NCI-H774 (cell line): ENCODE results near the gene MAML1.
"Not testable (repeated sequence)": the region's sequence is repeated elsewhere in the genome, so short reads cannot be mapped to it uniquely, and the experiment has no call there.

ENCODE experiments used
- DNase-seq: peaks from one replicate; lab custom pipeline; 2025; lab: John Stamatoyannopoulos, UW

Gene MAML1

DNA sequence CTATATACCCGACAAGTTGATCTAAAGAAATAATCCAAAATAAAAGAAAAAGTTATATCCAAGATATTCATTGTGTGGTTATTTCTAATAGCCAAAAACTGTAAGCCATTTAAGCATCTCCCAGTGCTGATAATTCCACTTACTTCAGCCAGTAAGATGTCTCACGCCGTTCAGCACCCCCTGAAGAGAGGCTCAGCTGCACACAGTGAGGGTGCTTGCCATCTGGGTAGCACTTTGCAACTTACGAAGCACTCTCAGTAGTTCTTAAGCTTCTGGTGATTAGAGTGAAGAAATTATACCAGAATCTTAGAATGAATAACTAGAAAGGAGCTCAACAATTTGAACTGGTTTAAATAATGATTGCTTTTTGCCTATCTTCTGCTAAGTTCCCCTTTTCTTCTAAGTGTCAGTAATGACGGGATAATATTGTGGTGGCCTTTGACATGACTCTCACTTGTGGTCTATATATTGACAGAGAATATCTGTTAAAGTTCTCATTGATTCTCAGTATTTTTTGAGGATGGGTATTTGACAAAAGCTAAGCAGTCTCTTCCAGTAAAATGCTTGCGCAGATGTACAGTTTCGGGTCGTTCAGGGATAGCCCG is 35.0 kb downstream of the MAML1 start:
- no peak for DNase-seq

DNA sequence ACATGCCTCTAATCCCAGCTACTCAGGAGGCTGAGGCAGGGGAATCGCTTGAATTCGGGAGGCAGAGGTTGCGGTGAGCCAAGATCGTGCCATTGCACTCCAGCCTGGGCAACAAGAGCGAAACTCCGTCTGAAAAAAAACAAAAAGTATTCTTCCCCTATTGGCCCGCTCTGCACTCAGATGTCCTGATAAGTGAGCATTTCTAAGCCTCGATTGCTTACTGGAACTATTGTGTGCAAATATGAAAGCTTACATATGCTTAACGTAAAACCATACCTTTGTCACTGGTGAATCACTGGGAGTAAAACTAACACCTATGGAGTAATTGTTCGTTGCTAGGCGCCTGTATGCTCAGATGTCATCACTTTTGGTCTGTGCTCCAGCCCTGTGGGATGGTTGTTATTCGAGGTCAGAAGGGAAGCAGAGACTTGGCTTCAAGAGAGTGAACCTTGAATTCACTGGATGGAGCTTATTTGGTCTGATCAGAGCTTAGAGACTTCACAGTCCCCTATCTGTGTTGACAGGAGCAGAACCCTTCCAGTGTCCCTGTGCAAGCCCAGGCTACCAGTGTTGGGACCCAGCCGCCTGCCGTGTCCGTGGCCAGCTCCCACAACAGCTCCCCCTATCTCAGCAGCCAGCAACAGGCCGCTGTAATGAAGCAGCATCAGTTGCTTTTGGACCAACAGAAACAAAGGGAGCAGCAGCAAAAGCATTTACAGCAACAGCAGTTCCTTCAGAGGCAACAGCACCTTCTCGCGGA is 35.9 kb downstream of the MAML1 start:
- no peak for DNase-seq

DNA sequence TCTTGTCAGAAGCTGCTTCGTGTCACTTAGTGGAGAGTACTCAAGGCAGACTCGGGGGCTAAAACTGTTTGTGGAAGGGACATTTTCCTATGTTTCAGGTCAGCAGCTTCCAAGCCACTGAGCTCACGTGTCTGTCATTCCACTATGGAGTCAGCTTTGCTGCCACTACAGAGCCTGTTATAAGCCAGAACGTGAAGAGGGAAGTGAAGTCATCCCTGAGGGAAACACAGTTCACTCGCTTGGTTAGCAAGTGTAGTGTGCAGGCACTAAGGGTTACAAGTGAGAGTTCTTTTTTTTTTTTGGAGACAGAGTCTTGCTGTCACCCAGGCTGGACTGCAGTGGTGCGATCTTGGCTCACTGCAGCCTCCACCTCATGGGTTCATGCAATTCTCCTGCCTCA is 36.6 kb downstream of the MAML1 start:
- DNase-seq = no peak

DNA sequence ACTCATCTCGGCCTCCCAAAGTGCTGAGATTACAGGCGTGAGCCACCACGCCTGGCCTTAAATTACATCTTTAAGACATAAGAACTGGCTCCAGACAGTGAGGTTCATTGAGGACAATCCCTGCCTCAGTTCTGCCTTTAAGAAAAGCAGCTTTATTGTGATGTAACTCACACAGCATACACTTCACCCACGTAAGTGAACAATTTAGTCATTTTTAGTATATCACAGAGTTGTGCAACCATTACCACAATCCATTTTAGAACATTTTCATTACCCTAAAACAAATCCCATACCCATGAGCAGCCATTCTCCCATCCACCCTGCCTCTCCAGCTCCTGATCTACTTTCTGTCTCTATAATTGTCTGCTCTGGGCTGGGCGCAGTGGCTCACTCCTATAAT is 37.2 kb downstream of the MAML1 start:
- DNase-seq = no peak

DNA sequence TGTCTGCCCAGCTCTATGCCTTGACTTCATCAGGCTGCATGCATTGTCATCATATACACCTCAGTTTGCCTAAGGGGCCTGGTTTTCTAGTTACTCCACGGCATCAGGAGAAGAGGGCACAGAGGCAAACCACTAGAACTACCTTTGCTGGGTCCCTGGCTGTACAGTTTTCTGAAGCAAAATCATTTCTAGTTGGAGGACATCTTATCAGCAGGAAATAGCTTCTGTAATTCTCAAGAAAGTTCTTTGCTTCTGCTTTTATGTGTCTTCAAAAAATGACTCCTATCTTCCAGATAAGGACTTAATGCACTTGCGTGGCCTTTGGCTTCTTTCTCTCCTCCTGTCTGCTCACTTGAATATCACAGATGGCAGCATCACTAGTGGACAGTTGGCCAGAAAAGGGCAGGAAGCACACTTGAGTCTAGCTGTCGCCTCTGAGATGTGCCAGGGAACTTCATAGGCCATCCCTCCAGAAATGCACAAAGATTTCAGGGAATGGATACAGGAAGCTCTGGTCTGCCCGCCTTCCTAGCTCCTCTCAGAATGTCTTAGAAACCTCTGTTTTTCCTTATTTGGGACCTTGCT is 38.8 kb downstream of the MAML1 start:
- DNase-seq = no peak

DNA sequence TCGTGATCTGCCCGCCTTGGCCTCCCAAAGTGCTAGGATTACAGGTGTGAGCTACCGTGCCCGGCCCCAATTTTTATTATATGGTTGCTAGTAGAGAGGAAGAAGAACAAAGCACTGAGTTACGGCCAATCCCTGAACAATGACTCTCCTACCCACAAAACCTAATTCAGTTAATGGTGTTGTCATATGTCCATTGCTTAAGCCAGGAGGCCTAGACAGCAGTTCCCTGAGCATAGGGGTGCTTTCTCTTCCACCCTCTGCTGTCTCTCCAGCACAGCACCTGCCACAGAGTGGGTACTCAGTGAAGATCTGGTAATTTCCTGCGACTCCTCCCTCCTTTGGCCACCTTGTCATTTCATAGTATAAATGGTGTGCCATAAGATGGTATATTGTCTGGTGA is 39.7 kb downstream of the MAML1 start:
- DNase-seq = no peak

DNA sequence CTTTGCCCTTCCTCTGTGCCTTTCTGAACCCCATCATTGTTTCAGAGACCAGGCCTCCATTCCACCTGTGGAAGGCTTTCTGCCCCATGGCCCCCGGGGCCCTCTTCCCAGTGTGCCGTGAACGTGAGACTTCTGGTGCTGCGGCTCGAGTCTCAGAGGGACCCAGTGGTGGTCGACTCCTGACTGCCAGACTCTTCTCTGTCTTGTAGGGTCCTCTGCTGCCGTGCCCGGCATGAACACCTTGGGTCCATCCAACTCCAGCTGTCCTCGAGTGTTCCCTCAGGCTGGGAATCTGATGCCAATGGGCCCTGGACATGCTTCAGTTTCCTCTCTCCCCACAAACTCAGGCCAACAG is 41.0 kb downstream of the MAML1 start:
- DNase-seq = no peak

DNA sequence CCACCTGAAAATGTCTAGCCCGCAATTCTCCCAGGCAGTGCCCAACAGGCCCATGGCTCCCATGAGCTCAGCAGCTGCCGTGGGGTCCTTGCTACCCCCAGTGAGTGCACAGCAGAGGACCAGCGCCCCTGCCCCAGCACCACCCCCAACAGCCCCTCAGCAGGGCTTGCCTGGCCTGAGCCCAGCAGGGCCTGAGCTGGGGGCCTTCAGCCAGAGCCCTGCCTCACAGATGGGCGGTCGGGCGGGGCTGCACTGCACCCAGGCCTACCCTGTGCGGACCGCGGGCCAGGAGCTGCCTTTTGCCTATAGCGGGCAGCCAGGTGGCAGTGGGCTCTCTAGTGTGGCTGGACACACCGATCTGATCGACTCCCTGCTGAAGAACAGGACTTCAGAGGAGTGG is 41.8 kb downstream of the MAML1 start:
- DNase-seq = no peak

DNA sequence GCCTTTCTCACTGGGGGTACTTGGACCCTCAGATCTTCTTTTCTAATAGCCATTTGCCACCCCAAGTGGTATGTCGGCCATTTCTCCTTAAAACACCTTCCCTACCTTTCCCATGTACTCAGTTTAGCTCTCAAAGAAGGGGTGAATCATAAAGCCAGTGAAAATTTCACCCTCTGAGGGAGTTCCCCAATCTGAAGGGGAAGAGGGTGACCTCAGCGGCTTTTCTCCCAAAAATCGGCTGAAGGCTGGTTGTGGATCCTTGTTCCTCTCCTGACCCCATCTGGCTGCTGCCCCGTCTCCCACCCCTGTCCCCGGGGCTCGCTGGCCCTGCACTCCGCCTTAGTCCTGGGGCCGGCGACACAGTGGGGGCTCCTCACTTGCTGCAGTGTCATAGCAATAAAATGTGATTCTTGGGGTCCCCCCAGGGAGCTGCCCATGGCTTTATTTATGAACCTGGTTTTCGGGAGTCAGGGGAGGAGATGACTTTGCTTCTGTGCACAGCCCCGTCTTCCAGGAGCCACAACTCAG is 43.9 kb downstream of the MAML1 start:
- no peak for DNase-seq

DNA sequence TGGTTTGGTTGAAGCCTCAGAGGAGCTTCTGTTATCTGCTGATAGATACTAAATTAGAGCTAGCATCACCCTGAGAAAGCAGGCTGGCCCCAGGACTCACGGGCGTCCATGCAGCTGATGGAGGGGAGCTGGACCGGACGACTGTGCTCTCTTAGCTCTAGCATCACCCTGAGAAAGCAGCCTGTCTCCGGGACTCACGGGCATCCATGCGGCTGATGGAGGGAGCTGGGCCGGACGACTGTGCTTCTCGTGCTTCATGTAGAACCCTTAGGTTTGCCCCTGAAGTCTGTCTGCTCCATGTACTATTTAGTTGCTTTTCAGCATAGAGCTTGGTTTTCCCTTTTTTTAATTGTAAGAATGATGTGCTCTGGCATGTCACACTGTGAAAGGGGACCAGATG is 44.8 kb downstream of the MAML1 start:
- no peak for DNase-seq

DNA sequence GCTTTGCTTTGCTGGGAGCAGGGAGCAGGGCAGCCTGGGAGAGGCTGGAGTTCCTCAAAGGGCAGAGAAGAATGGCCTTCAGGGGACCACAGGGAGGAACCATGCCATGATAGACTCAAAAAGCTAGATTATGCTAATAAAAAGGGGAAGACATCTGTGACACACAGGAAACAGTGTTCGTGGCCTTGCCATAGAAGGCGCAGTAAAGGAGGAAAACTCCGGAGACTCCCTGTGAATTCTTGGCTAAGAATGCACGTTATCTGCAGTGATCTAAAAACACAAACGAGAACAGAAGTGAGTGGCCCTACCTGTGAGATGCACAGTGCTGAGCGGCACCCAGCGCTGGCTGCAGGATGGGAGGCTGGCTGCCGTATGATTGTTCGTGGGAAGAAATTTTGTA is 45.3 kb downstream of the MAML1 start:
- DNase-seq = no peak

DNA sequence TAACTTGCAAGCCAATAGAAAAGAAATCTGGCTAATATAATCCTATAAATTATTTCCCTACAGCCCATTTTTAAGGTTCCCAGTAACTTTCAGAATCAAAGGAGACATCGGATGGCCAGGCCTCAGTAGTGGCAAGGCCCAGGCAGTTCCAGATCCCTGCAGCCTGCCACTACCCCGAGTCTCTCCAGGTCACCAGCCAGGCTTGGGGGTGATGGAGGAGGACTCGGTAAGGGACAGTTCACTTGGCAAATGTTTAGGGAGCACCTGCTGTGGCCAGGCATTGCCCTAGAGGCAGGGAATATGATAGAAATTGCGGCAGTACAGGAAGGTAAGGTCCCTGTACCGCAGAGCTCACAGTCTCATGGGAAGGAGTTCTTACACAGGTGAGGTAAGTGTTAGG is 46.0 kb downstream of the MAML1 start:
- DNase-seq = no peak

DNA sequence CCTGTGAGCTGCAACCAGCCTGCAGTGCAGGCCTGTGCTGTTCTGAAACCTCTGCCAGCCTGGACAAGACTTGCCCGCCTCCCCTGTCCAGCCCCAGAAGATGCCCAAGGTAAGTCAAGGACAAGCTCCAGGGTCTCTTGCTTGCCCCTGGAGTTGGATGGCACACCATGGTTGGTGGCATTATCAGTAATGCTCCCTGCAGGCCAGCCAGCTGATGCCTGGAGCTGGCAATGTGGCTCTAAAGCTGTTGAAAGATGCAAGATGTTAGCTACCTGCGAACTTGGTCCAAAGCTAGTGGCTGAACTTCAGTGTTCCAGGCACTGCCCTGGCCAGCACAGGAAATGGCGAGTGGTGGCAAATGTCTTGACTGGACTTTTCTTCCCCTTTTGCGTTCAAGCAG is 47.2 kb downstream of the MAML1 start:
- no peak for DNase-seq

DNA sequence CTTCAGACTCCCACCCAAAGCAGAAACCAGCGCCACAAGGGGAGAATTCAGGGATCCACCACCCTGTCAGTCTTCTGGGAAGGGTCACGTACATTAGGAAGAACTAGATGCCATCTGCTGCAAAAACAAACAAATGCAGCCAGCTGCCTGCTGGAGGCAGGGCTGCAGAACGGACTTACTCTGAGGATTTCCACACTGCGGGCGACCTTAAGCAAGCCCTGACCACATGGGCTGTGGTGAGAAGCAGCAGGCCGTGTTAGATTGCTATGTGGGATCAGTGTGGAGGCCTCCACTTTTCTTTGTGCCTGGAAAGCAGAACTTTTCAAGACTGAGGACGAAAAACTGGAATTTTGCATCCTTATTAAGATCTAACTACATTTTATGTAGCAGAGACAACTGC is 47.7 kb downstream of the MAML1 start:
- no peak for DNase-seq

DNA sequence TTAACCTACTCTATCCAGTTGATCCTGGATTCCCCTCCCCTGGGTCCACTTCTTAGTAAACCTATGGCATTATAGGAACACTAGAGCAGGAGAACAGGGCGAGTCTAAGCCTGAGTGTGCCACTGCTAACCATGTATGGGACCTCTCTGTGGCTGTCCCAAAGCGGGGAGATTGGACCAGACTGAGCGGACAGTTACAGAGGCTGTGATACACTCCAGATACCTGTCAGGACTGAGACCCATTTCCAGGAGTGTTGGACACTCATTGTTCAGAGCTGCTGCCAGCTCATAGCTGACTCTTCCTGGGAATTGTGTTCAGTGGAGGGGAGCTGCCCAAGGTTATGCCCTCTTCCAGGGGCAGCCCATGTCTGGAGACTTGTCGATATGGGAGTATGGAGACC is 49.2 kb downstream of the MAML1 start:
- no peak for DNase-seq

DNA sequence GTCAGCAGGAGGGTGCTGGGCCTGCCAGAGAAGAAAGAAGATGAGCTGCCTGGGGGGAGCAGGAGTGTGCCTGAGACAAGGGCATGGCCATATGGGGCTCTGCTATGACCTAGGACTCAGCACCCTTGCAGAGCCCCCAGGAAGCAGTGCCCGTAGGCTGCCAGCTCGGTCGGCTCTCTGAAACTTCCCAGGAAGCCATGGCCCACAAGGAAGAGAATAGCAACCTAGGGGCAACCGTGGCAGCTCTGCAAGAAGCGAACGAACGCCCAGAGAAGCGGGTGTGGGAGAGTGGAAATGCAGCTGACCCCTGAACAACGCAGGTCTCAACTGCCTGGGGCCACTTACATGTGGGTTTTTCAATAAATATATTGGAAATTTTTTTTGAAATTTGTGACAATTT is 50.5 kb downstream of the MAML1 start:
- DNase-seq = no peak

DNA sequence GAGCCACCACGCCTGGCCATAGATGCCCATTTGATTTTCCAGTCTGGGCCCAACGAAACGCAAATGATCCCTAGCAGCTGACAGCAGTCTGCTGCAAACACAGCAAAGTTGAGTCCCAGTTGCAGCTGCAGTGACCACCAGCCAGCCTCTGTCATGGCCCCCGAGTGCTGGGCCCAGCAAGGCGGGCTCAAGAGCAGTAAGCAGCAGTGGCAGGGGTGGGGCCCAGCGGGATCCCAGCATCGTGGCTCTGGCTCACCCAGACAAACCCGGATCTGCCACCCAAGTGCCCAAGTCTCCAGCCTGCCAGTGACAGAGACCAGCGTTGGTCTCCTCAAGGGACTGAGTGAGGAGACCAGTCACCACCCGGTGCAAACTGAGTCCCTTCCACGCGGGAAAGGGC is 54.2 kb downstream of the MAML1 start:
- DNase-seq = no peak

DNA sequence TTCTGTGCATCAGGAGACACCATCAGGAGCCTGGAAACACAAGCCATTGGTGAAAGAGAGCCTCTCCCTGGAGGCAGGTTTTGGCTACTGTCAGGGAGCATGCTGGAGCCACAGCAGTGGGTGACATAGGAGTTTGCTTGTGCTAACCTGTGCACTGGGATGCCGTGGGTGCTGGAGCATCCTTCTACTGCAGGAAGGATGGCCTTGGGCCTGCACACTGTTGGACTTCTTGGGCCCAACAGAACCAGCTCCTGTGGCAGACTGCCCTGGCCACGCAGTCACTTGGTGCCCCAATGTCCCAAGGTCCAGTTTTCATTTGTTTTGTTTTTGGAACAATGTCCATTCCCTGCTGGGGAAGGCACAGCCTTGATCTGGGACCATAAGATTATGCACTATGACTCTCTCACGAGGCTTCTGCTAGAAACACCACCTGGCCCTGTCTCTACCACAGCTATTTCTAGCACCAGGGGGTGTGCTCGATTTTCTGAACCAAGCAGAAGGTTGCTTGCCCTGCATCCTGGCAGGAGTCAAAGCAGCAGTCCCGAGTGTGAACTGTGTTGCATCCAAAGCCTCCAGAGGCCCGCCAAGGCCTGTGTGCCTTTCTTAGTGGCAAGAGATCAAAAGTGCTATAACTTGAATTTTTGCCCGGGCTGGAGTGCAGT is 55.7 kb downstream of the MAML1 start:
- DNase-seq = no peak

DNA sequence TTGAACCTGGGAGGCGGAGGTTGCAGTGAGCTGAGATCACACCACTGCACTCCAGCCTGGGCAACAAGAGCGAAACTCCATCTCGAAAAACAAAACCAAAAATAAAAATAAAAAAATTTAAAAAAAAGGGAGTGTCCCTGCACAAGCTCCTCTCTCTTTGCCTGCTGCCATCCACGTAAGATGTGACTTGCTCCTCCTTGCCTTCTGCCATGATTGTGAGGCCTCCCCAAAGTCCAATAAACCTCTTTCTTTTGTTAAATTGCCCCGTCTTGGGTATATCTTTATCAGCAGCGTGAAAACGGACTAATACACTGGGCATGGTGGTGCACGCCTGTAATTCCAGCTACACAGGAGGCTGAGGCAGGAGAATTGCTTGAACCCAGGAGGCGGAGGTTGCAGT is 56.7 kb downstream of the MAML1 start:
- DNase-seq = not testable (repeated sequence)

DNA sequence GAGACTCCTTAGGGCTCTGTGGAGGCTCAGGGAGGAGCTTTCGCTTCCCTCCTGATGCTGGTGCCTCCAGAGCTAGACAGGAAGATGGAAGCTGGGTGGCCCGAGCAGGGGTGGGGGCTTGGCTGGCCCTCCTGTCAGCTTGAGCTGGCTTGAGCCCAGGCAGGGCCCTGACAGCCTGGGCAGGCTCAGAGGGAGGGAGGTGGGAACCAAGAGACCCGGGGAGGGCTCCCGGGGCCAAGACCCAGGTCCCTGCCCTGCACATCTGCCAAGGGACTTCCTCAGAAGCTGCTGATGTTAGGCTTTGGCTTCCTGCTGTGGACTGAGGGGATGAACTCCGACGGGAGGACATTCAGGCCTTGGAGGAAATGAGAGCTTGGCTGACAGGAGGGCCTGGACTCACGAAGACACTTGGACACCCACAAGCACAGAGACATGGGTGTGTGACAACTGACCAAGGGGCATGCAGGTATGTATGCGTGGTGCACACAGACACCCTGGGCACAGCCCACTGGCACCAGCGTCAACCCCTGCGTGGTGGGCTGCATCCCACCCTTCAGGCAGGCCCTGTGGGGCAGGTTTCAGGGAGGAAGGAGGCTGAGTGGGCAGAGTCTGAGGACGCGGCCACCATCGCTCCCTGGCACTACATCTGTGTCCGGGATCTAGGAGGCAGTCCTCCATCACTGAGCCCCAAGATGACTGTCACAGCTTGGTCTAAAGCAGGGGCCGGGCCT is 59.4 kb downstream of the MAML1 start:
- DNase-seq = no peak

DNA sequence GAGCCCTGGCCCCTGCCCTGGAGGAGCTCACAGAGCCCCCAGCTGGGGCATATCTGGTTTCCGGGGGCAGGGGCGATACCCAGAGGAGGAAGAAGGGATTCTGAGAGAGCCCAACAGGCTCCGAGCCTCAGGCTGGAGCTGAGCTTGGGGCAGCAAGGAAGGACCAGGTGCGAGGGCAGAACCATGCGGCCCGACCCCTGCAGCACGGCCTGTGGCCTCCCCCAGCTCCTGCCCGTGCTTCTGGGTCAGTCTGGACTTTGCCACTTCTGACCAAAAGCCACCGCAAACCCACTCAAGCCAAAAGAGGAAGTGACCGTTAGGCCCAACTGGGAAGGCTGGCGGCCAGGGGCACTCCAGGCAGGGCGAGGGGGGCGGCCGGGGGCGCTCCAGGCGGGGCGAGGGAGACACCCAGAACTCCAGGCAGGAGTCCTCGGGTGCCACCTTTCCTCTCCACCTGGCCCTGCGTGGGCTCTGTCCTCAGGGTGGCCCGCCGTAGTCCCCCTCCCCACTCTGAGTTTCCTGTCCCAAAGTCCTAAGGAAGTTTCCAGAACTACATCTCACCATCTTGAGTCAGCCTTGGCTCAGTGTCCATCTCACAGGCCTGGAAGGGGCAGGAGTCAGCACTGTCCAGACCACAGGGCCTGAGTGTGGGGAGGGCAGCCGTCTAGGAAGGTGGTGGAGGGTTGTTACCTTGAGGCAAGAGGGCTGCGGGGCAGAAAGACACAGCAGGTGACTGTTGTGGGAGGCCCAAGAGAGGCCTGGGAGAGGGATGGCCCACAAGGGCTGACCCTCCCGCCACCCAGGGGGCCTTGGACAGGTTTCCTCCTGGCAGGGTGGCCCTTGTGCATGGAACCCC is 60.2 kb downstream of the MAML1 start:
- DNase-seq = no peak
